MM.1S (cell line): ENCODE results near the gene CPLX1.

Experiments
- EZH2 ChIP-seq: fragments of 300-600 bp; sonication (generic); optimal IDR thresholded peaks from 2 replicates; pipeline ENCODE3; 2017; ENCODE audit warnings: low read depth, mild to moderate bottlenecking, antibody characterized with exemption, low read length, mixed read lengths
- EZH2phosphoT487 ChIP-seq: fragments of 300-600 bp; sonication (generic); IDR thresholded peaks from 2 replicates; pipeline ENCODE4 v1.6.1; 2018; ENCODE audit warnings: antibody characterized with exemption, low read length
- TF ChIP-seq, protein P1 (sequence below): fragments of 300-600 bp; sonication (generic); IDR thresholded peaks from 2 replicates; pipeline ENCODE4 v1.5.1; 2016; ENCODE audit warnings: antibody characterized with exemption, low read length, mixed read lengths

DNA sequence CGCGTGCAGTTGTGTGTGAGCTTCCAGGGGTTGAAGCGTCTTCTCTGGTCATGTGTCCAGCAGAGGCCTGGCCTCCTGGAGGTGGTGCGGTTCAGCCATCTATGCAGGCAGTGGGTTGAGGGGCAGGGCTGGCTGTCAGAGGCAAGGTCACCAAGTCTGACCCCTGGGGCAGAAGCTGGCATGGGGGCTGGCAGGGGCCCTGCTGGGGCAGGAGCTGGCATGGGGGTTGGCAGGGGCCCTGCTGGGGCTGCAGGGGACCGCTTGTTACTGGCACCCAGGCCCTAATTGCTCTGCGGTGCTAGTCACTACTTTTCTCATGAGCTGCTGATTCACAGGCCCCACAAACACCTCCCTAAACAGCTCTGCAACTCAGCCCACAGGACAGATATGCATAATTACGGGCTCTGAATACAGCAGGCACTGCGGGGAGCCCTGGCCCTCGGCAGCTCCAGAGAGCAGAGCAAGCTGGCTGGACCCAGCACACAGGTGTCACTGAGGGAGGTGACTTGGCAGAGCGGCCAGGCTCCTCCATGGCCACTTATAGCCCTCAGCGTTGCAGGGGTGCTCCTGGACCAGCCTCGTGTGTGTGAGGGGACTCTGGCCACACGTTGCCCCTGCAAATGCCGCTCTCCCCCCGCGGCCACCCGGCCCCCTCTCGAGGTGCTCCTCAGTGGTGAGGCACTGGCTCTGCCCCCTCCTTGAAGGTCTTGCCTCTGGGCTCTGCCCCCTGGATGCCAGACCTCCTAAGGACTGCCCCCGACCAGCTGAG is 32.7 kb downstream of the CPLX1 start:
- TF ChIP-seq EZH2 (no peak), EZH2phosphoT487 (no peak)
- TF ChIP-seq, protein P1, sequence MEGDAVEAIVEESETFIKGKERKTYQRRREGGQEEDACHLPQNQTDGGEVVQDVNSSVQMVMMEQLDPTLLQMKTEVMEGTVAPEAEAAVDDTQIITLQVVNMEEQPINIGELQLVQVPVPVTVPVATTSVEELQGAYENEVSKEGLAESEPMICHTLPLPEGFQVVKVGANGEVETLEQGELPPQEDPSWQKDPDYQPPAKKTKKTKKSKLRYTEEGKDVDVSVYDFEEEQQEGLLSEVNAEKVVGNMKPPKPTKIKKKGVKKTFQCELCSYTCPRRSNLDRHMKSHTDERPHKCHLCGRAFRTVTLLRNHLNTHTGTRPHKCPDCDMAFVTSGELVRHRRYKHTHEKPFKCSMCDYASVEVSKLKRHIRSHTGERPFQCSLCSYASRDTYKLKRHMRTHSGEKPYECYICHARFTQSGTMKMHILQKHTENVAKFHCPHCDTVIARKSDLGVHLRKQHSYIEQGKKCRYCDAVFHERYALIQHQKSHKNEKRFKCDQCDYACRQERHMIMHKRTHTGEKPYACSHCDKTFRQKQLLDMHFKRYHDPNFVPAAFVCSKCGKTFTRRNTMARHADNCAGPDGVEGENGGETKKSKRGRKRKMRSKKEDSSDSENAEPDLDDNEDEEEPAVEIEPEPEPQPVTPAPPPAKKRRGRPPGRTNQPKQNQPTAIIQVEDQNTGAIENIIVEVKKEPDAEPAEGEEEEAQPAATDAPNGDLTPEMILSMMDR: no peak
